ENCODE measurements around the gene MSI2. TPM values are rescaled to one million over a fixed set of nuclear protein-coding genes. Genes with fewer than 3 reads are reported as not detected.

MSI2 gene
- total and polyA plus RNA-seq, 2 donors: 25.3 to 52.5 TPM

DNA sequence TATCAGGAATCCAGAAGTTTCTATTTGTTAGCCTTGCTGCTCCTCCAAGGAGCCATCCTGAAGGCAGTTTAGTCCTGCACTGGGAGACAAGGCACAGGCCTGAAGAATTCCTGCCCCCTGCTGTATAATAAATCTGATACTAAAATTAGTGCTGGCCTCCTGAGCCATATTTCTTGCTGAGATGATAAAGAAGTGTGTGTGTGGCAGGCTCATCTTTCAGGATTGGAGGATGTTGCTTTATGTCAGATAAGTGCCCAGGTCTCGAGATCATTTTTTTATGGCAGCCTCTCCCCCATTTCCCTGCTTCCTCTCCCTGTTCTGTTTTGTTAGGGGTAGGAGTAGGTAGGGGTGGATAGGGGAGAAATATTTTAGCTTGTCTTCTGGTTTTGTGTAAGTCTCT lies 26.0 kb downstream of the MSI2 start:
- peaks cover 63 to 68% of the 10 kb centered on the region in 2 donors for H3K36me3 ChIP-seq (ENCODE audit: control insufficient read depth in 2 of 2, insufficient read depth in 2 of 2, low read length in 1 of 2)
- no peak overlapping the region for H3K27ac ChIP-seq (ENCODE audit: low read depth in 1 of 2, low read length in 1 of 2)
- peaks cover 46 to 75% of the 10 kb centered on the region in 2 donors for H3K4me1 ChIP-seq (ENCODE audit: control insufficient read depth in 2 of 2, insufficient read depth in 2 of 2, low read length in 2 of 2)
- no peaks in the 10 kb centered on the region for H3K9me3 ChIP-seq (ENCODE audit: control insufficient read depth in 2 of 2, insufficient read depth in 1 of 2, low read length in 1 of 2)
- H3K27me3 ChIP-seq (ENCODE audit: control insufficient read depth in 2 of 2, insufficient read depth in 1 of 2, low read length in 1 of 2): no peaks in the 10 kb centered on the region
- no peak overlapping the region for H3K4me3 ChIP-seq (ENCODE audit: low read length in 2 of 2)
- no peak for DNase-seq (ENCODE audit: low read depth in 6 of 9, low spot score in 9 of 9)
- 78% methylated on average over 1 of the region's 1 CpG for WGBS

DNA sequence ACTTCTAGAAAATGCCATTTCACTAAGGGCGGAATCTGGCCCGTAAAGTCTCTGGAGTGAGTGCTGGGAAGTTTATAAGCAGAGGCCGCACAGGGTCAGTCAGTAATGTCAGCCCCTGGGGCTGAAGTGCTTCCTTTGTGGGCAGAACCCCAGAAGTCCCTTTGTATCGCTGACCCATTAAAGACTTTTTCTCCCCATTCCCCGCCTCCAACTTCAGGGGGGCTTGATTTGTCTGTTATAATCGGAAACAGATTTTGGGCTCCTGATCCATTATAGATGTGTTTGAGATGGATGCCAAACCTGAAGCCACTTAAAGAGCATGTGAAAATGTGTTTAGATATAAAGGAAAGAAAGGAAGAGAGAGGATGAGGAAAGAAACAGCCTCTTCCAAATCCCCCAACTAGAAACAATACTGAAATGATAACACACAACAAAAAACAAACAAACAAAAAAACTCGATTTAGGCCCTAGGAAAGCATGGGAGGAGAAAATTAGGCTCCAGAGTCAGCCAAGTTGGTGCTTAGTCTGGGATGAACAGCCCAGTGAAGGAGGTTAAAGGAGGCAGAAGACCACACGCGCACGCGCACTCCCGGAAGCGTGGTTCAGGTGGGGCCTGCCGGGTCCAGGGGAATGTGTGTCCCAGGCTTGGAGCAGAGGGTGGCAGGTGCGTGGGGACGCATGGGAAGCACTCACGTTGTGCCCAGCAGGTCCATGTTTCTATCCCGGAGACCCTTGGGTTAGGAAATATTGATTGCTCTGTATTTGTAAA lies 27.1 kb downstream of the MSI2 start:
- WGBS: 88% methylated on average over 18 of the region's 18 CpGs
- no peaks in the 10 kb centered on the region for H3K9me3 ChIP-seq (ENCODE audit: control insufficient read depth in 2 of 2, insufficient read depth in 1 of 2, low read length in 1 of 2)
- H3K4me1 ChIP-seq (ENCODE audit: control insufficient read depth in 2 of 2, insufficient read depth in 2 of 2, low read length in 2 of 2): peaks cover 49 to 86% of the 10 kb centered on the region in 2 donors
- H3K27me3 ChIP-seq (ENCODE audit: control insufficient read depth in 2 of 2, insufficient read depth in 1 of 2, low read length in 1 of 2): no peaks in the 10 kb centered on the region
- no peak overlapping the region for H3K4me3 ChIP-seq (ENCODE audit: low read length in 2 of 2)
- no peak overlapping the region for H3K27ac ChIP-seq (ENCODE audit: low read depth in 1 of 2, low read length in 1 of 2)
- no peak for DNase-seq (ENCODE audit: low read depth in 6 of 9, low spot score in 9 of 9)
- peaks cover 61 to 68% of the 10 kb centered on the region in 2 donors for H3K36me3 ChIP-seq (ENCODE audit: control insufficient read depth in 2 of 2, insufficient read depth in 2 of 2, low read length in 1 of 2)

DNA sequence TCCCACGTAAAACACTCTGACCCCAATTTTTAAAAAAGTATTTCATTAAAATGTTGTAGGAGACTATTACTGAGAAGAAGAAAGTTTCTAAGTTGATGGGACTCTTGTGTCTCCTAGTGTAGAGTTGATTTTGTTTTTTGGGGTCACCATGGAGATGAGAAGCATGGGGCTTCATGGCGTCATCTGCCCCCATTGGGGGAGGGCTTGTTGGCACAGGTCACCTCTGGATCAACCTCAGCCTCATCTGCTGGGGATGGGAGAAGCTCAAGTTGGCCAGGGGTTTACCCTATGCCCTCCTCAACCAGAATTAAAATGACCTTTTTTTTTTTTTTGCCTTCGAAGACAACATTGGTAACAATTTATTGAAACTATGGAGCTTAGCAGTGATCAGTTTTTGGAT lies 28.3 kb downstream of the MSI2 start:
- no peaks in the 10 kb centered on the region for H3K9me3 ChIP-seq (ENCODE audit: control insufficient read depth in 2 of 2, insufficient read depth in 1 of 2, low read length in 1 of 2)
- 12% methylated on average over 3 of the region's 3 CpGs for WGBS
- DNase-seq (ENCODE audit: low read depth in 6 of 9, low spot score in 9 of 9): peak in 1 of 9 donors; percentile 48
- no peaks in the 10 kb centered on the region for H3K27me3 ChIP-seq (ENCODE audit: control insufficient read depth in 2 of 2, insufficient read depth in 1 of 2, low read length in 1 of 2)
- H3K4me3 ChIP-seq (ENCODE audit: low read length in 2 of 2): peak overlapping the region in 1 of 2 donors; percentile 9
- peaks cover 56 to 92% of the 10 kb centered on the region in 2 donors for H3K4me1 ChIP-seq (ENCODE audit: control insufficient read depth in 2 of 2, insufficient read depth in 2 of 2, low read length in 2 of 2)
- peak overlapping the region in 1 of 2 donors; percentile 73 for H3K27ac ChIP-seq (ENCODE audit: low read depth in 1 of 2, low read length in 1 of 2)
- peaks cover 55 to 65% of the 10 kb centered on the region in 2 donors for H3K36me3 ChIP-seq (ENCODE audit: control insufficient read depth in 2 of 2, insufficient read depth in 2 of 2, low read length in 1 of 2)

DNA sequence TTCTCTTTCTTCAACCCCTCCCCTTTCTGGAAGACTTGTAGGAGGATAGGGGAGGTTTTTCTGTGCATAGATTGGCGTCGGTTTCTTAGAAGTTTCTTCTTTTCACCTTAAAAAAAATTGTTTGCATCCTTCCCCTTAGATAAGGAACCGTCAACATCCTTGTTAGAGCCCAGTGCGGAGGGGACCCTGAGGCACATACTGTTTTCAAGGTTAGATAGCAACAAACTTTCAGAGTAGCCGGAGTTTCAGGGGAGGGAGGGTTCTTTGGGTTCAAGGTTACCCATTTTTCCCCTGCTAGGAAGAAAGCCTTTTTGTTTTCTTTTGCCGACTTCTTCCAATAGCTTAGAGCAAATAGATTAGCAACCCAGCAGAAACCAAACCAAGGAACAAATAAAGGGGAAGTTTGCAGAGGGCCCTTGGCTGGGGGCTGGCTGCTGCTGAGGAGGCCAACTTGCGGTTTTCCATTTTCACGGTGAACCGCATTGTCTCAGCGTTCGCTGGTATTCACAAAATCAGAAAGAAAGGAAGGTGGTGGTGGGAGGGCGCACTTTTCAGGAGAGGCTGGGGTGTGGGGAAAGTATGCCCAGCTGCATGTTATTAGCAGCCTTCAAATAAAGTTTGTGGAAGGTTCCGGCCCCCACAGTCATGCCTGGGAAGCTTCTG lies 28.8 kb downstream of the MSI2 start:
- H3K36me3 ChIP-seq (ENCODE audit: control insufficient read depth in 2 of 2, insufficient read depth in 2 of 2, low read length in 1 of 2): peaks cover 53 to 69% of the 10 kb centered on the region in 2 donors
- H3K9me3 ChIP-seq (ENCODE audit: control insufficient read depth in 2 of 2, insufficient read depth in 1 of 2, low read length in 1 of 2): no peaks in the 10 kb centered on the region
- H3K4me1 ChIP-seq (ENCODE audit: control insufficient read depth in 2 of 2, insufficient read depth in 2 of 2, low read length in 2 of 2): peaks cover 54 to 89% of the 10 kb centered on the region in 2 donors
- WGBS: 6% methylated on average over 13 of the region's 13 CpGs
- H3K4me3 ChIP-seq (ENCODE audit: low read length in 2 of 2): peak overlapping the region; percentile 9
- peak overlapping the region; percentile 40 to 73 for H3K27ac ChIP-seq (ENCODE audit: low read depth in 1 of 2, low read length in 1 of 2)
- no peaks in the 10 kb centered on the region for H3K27me3 ChIP-seq (ENCODE audit: control insufficient read depth in 2 of 2, insufficient read depth in 1 of 2, low read length in 1 of 2)
- DNase-seq (ENCODE audit: low read depth in 6 of 9, low spot score in 9 of 9): peak in 3 of 9 donors; percentile 42 to 73 (median 54)

DNA sequence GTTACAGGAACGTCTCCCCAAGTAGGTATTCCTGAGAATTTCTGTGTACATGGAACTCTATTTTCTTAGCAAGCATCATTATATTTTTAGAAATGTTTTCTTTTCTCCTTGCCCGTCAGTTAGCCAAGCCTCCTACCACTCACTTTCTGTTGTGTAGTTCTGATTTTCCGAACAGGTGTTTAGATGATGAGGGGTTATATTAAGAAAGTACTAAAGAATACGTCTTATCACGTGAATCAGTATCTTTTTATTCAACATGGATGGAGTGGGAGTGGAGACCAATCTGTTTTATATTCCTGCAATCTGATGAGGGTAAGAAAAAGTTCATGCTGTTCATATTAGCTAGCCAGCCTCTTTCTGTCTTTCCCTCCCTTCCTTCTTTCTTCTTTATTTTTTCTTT lies 29.4 kb downstream of the MSI2 start:
- Histone ChIP-seq H3K9me3 (ENCODE audit: control insufficient read depth in 2 of 2, insufficient read depth in 1 of 2, low read length in 1 of 2) (no peaks in the 10 kb centered on the region), H3K27ac (ENCODE audit: low read depth in 1 of 2, low read length in 1 of 2) (peak overlapping the region in 1 of 2 donors; percentile 73), H3K36me3 (ENCODE audit: control insufficient read depth in 2 of 2, insufficient read depth in 2 of 2, low read length in 1 of 2) (peaks cover 52 to 73% of the 10 kb centered on the region in 2 donors), H3K4me1 (ENCODE audit: control insufficient read depth in 2 of 2, insufficient read depth in 2 of 2, low read length in 2 of 2) (peaks cover 53 to 84% of the 10 kb centered on the region in 2 donors), H3K27me3 (ENCODE audit: control insufficient read depth in 2 of 2, insufficient read depth in 1 of 2, low read length in 1 of 2) (no peaks in the 10 kb centered on the region), H3K4me3 (ENCODE audit: low read length in 2 of 2) (no peak overlapping the region)
- 9% methylated on average over 5 of the region's 5 CpGs for WGBS
- no peak for DNase-seq (ENCODE audit: low read depth in 6 of 9, low spot score in 9 of 9)

DNA sequence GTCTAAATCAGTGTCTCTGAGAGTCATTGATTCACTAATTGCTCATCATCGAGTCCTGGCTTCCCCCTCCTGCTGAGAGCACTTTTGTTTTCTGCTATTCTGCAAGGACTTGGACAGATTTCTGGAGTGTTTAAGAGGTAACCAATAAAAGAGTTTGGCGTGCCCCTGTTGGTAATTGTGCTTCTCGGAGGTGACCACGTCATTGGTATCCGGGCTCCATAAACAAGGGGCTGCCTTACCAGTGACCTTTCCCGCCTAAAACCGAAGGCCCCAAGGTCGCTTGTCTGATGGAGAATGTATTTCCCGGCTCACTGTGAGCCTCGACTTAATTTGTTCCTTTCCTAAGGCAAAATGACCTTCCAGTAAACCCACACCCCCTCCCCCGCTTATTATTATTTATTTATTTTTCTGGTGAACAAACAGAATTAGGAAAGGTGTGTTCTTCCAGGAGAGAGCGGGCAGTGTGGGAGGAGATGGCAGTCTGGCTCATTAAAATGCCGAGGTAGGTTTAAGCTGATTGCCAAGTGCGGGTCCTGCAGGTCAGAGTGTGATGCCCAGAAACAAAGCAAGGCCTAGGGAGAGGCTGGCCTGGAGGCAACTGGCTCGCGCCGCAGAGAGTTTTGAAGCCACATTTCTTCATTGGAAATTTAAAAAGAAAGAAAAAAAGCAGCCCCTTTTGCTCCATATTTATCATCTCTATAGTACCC lies 30.2 kb downstream of the MSI2 start:
- no peaks in the 10 kb centered on the region for H3K27me3 ChIP-seq (ENCODE audit: control insufficient read depth in 2 of 2, insufficient read depth in 1 of 2, low read length in 1 of 2)
- 91% methylated on average over 17 of the region's 17 CpGs for WGBS
- H3K9me3 ChIP-seq (ENCODE audit: control insufficient read depth in 2 of 2, insufficient read depth in 1 of 2, low read length in 1 of 2): no peaks in the 10 kb centered on the region
- peaks cover 45 to 75% of the 10 kb centered on the region in 2 donors for H3K4me1 ChIP-seq (ENCODE audit: control insufficient read depth in 2 of 2, insufficient read depth in 2 of 2, low read length in 2 of 2)
- peaks cover 50 to 72% of the 10 kb centered on the region in 2 donors for H3K36me3 ChIP-seq (ENCODE audit: control insufficient read depth in 2 of 2, insufficient read depth in 2 of 2, low read length in 1 of 2)
- no peak overlapping the region for H3K27ac ChIP-seq (ENCODE audit: low read depth in 1 of 2, low read length in 1 of 2)
- DNase-seq (ENCODE audit: low read depth in 6 of 9, low spot score in 9 of 9): no peak
- no peak overlapping the region for H3K4me3 ChIP-seq (ENCODE audit: low read length in 2 of 2)

DNA sequence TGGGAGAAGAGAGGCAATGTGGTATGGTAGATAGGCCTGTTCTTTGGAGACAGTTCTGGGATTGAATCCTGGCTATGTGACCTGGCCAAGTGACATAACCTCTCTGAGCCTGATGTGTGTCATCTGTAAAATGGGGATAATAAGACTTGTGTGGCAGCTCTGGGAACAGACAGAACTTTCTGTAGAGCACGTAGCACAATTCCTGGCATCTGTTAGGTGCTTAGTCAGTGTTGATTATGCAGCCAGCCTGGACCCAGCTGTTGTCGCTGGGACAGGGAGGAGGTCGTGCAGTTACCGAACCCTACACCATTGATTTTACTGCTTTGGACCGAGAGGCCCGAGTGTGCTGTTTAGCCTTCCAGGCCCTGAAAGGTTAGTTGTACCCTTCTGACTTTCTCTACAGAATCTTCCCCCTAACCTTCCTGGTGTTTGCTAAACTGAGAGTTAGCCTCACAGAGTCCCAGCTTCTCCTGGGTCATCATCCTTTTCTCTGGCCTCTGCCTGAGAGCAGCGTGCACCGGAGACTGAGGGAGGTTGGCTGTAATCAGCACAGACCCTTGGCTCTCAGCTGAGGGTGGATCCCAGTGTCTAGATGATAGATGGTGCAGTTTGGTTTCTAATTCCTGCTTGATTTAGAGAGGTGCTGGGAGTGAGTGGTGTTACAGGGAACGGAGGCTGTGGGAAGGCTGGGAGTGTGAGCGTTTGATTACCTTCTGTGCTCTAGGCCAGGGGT lies 31.9 kb downstream of the MSI2 start:
- H3K4me1 ChIP-seq (ENCODE audit: control insufficient read depth in 2 of 2, insufficient read depth in 2 of 2, low read length in 2 of 2): peaks cover 34 to 69% of the 10 kb centered on the region in 2 donors
- H3K4me3 ChIP-seq (ENCODE audit: low read length in 2 of 2): no peak overlapping the region
- H3K36me3 ChIP-seq (ENCODE audit: control insufficient read depth in 2 of 2, insufficient read depth in 2 of 2, low read length in 1 of 2): peaks cover 56 to 71% of the 10 kb centered on the region in 2 donors
- 89% methylated on average over 10 of the region's 10 CpGs for WGBS
- DNase-seq (ENCODE audit: low read depth in 6 of 9, low spot score in 9 of 9): no peak
- no peaks in the 10 kb centered on the region for H3K27me3 ChIP-seq (ENCODE audit: control insufficient read depth in 2 of 2, insufficient read depth in 1 of 2, low read length in 1 of 2)
- H3K27ac ChIP-seq (ENCODE audit: low read depth in 1 of 2, low read length in 1 of 2): no peak overlapping the region
- H3K9me3 ChIP-seq (ENCODE audit: control insufficient read depth in 2 of 2, insufficient read depth in 1 of 2, low read length in 1 of 2): no peaks in the 10 kb centered on the region

DNA sequence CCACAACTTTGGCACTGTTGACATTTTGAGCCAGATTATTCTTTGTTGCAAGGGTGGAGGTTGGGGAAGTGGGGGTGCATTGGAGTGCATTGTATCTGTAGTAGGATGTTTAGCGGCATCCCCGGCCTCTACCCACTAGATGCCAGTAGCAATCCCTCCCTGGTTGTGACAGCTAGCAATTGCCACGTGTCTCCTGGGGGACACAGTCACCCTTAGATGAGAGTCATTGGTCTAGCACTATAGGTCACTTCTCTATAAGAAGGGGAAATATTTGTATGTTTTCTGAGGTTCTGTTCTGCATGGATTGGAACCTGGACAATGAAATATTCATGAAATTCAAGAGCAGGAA lies 32.4 kb downstream of the MSI2 start:
- Histone ChIP-seq H3K36me3 (ENCODE audit: control insufficient read depth in 2 of 2, insufficient read depth in 2 of 2, low read length in 1 of 2) (peaks cover 56 to 67% of the 10 kb centered on the region in 2 donors), H3K27ac (ENCODE audit: low read depth in 1 of 2, low read length in 1 of 2) (no peak overlapping the region), H3K4me3 (ENCODE audit: low read length in 2 of 2) (no peak overlapping the region), H3K4me1 (ENCODE audit: control insufficient read depth in 2 of 2, insufficient read depth in 2 of 2, low read length in 2 of 2) (peaks cover 32 to 68% of the 10 kb centered on the region in 2 donors), H3K9me3 (ENCODE audit: control insufficient read depth in 2 of 2, insufficient read depth in 1 of 2, low read length in 1 of 2) (no peaks in the 10 kb centered on the region), H3K27me3 (ENCODE audit: control insufficient read depth in 2 of 2, insufficient read depth in 1 of 2, low read length in 1 of 2) (no peaks in the 10 kb centered on the region)
- peak in 1 of 9 donors; percentile 25 for DNase-seq (ENCODE audit: low read depth in 6 of 9, low spot score in 9 of 9)
- 17% methylated on average over 3 of the region's 3 CpGs for WGBS
